ENCODE data around the gene CYBA.

DNA sequence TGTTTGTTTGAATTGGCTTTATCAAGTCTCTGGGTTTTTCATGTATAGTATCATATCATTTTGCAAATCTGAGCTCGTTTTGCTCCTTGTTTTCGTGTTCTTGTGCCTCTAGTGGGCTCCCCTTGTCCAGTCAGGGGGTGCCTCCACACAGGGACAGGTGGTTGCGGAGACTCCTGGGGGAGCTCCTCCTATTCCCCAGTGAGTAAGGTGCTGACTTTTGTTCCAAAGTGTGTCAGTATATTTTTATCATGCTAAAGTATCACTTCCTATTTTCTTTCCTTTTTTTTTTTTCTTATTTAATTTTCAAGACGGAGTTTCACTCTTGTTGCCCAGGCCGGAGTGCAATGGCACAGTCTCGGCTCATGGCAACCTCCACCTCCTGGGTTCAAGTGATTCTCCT, 42.8 kb downstream of the CYBA start:
- no peak for TF ChIP-seq EZH2 (optimal IDR thresholded peaks at IDR 0.05; ENCODE audit: low read depth, low read length)
- TF ChIP-seq, protein P1, sequence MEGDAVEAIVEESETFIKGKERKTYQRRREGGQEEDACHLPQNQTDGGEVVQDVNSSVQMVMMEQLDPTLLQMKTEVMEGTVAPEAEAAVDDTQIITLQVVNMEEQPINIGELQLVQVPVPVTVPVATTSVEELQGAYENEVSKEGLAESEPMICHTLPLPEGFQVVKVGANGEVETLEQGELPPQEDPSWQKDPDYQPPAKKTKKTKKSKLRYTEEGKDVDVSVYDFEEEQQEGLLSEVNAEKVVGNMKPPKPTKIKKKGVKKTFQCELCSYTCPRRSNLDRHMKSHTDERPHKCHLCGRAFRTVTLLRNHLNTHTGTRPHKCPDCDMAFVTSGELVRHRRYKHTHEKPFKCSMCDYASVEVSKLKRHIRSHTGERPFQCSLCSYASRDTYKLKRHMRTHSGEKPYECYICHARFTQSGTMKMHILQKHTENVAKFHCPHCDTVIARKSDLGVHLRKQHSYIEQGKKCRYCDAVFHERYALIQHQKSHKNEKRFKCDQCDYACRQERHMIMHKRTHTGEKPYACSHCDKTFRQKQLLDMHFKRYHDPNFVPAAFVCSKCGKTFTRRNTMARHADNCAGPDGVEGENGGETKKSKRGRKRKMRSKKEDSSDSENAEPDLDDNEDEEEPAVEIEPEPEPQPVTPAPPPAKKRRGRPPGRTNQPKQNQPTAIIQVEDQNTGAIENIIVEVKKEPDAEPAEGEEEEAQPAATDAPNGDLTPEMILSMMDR (IDR thresholded peaks at IDR 0.05; ENCODE audit: low read length) = no peak
- TF ChIP-seq EZH2phosphoT487 (IDR thresholded peaks at IDR 0.05; ENCODE audit: low read length) = no peak

Measured in MM.1S (cell line).